Neutrophil (primary cell): ENCODE measurements around the gene RANBP17.

ENCODE experiments used
- H3K27ac ChIP-seq: fragments of 200-600 bp; sonication (generic); 2 replicates; pipeline ENCODE4 v1.5.1; 2016; ENCODE audit warnings: mild to moderate bottlenecking, moderate library complexity
- H3K27me3 ChIP-seq: fragments of 200-600 bp; sonication (generic); 2 replicates; pipeline ENCODE4 v1.6.0; 2016; ENCODE audit warnings: mild to moderate bottlenecking
- H3K36me3 ChIP-seq: fragments of 200-600 bp; sonication (generic); 2 replicates; pipeline ENCODE4 v1.5.1; 2017
- H3K4me1 ChIP-seq, 2 experiments: fragments of 200-600 bp in 1 of 2; sonication (generic) in 1 of 2; 1 replicate in 1 of 2; 2 replicates in 1 of 2; pipeline versions ENCODE4 v1.5.1 to v1.6.1; 2013 to 2016; ENCODE audit warnings: low read depth in 1 of 2, low read length in 1 of 2, mild to moderate bottlenecking in 1 of 2, moderate library complexity in 1 of 2; ENCODE audit not compliant: control insufficient read depth in 1 of 2, insufficient read depth in 1 of 2
- H3K4me3 ChIP-seq, 2 experiments: fragments of 200-600 bp in 1 of 2; sonication (generic) in 1 of 2; 1 replicate in 1 of 2; 2 replicates in 1 of 2; pipeline ENCODE4 v1.5.1; 2013 to 2016; ENCODE audit warnings: low read depth in 1 of 2, low read length in 1 of 2, mild to moderate bottlenecking in 1 of 2, moderate library complexity in 1 of 2
- H3K9me3 ChIP-seq: fragments of 200-600 bp; sonication (generic); 2 replicates; pipeline ENCODE4 v1.5.1; 2016
- CTCF ChIP-seq: fragments of 200-600 bp; sonication (generic); IDR thresholded peaks from 2 replicates; pipeline ENCODE4 v1.5.1; 2016; ENCODE audit warnings: antibody characterized with exemption

Gene RANBP17

DNA sequence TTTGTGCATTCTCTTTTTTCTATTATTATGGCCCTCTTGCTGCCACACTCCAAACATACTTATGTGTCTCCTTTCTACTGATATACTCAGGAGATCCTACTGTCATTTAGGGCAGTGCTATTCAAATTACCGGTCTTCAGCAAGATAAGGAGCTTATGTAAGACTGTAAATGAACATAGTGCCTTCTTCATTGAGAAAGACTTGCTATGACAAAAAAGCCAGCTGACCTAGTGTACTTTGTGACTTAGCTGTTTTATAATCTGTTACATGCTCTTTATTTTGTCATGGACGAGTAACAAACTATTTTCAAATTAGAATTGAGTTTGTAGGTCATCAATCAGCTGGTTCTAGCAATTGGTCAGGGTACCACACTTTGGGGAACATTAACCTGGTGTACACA, 32.8 kb downstream of the RANBP17 start:
- no peak for TF ChIP-seq CTCF
- Histone ChIP-seq H3K27me3 (no peaks in the 10 kb centered on the region), H3K4me1 (no peaks in the 10 kb centered on the region), H3K27ac (no peak overlapping the region), H3K9me3 (no peaks in the 10 kb centered on the region), H3K4me3 (no peak overlapping the region), H3K36me3 (no peaks in the 10 kb centered on the region)

DNA sequence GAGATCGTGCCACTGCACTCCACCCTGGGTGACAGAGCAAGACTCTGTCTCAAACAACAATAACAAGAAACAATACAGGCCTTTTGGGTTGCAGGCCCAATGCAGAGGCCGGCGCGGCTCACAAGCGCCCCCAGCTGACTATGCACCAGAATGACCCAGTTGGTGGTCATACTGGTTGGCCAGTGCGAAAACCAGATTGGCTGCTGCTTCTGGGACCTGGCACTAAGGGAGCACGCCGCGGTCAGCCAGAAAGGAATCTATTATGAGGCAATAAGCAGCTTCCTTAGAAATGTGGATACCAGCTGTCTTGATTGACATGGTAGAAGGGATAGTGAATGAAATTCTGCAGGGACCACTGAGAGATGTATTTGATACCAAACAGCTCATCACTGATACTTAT, 35.0 kb downstream of the RANBP17 start:
- Histone ChIP-seq H3K4me1 (no peaks in the 10 kb centered on the region), H3K36me3 (no peaks in the 10 kb centered on the region), H3K9me3 (no peaks in the 10 kb centered on the region), H3K27me3 (no peaks in the 10 kb centered on the region), H3K27ac (no peak overlapping the region), H3K4me3 (no peak overlapping the region)
- TF ChIP-seq CTCF, result no peak

GRCh38 chr5:170903075-170903474, 41.3 kb downstream of the RANBP17 start:
- Histone ChIP-seq H3K36me3 (no peaks in the 10 kb centered on the region), H3K4me1 (no peaks in the 10 kb centered on the region), H3K9me3 (no peaks in the 10 kb centered on the region), H3K27ac (no peak overlapping the region), H3K4me3 (no peak overlapping the region), H3K27me3 (no peaks in the 10 kb centered on the region)
- TF ChIP-seq CTCF, result no peak

DNA sequence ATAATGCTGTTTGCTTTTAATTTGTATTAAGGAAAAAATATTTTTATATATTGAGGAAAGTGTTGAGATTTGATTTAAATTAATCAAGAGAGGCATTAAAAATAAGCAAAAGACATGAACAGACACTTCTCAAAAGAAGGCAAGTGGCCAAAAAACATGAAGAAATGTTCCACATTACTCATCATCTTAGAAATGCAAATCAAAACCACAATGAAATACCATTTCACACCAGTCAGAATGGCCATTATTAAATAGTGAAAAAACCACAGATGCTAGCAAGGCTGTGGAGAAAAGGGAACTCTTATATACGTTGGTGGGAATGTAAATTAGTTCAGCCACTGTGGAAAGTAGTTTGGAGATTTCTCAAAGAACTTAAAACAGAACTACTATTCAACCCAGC, 45.9 kb downstream of the RANBP17 start:
- no peaks in the 10 kb centered on the region for H3K36me3 ChIP-seq
- no peaks in the 10 kb centered on the region for H3K4me1 ChIP-seq
- no peaks in the 10 kb centered on the region for H3K9me3 ChIP-seq
- H3K4me3 ChIP-seq, result no peak overlapping the region
- TF ChIP-seq CTCF, result no peak
- no peak overlapping the region for H3K27ac ChIP-seq
- no peaks in the 10 kb centered on the region for H3K27me3 ChIP-seq

DNA sequence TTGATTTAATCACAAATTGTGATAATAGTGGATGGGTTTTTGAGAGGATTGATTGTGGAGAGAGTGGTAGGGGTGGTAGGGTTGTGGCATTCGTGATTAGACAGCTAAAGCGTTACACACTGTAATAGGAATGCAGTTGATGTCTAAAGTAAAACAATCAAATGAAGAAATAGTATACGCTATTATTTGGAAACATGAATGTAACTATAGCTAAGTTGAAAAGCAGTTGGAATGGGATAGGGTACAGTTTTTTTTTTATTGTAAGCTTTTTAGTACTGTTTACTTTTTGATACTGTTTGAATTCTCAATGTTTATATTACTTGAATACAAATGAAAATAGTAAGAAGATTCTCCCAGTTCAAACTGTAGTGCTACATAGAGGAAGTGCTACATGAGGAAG, 51.8 kb downstream of the RANBP17 start:
- Histone ChIP-seq H3K4me3 (no peak overlapping the region), H3K4me1 (no peaks in the 10 kb centered on the region), H3K27ac (no peak overlapping the region), H3K27me3 (no peaks in the 10 kb centered on the region), H3K36me3 (no peaks in the 10 kb centered on the region), H3K9me3 (no peaks in the 10 kb centered on the region)
- TF ChIP-seq CTCF, result no peak

DNA sequence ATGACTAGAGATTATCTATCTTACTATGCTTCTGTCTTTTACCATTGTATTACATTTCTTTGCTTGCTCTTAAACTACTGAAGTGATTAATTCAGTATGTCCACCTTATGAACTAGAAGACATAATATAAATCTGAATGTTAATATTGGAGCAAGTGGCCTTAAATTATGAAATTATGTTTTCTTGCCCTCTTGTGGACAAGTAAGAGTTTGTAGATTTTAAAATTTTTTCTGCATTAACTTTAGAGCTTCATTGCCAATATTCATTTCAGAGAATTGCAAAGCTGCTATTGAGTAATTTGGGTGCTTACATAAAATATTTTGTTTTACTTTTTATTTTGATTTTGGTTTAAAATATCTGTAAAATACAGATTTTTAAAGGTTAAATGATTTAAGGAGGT, 55.3 kb downstream of the RANBP17 start:
- Histone ChIP-seq H3K27me3 (no peaks in the 10 kb centered on the region), H3K4me3 (no peak overlapping the region), H3K27ac (no peak overlapping the region), H3K9me3 (no peaks in the 10 kb centered on the region), H3K4me1 (no peaks in the 10 kb centered on the region), H3K36me3 (no peaks in the 10 kb centered on the region)
- no peak for TF ChIP-seq CTCF
